ENCODE data around the gene CD22. TPM values are rescaled to one million over a fixed set of nuclear protein-coding genes. Genes with fewer than 3 reads are reported as not detected.

CD22 gene
- total and polyA plus RNA-seq, 10 of the 15 experiments (the other 5 are each of a cell fraction or from before 2014, with no cell fraction given) = 23.0 to 344 (median 181) TPM

- H3K9me3 ChIP-seq (replicated peaks; ENCODE audit: control insufficient read depth, insufficient read depth, low read length) = no peaks in the 10 kb centered on the region
- peaks cover 56% of the 10 kb centered on the region for H3K4me1 ChIP-seq (ENCODE audit: control insufficient read depth, insufficient read depth, low read length)
- POLR2A ChIA-PET = interaction anchor here (0.5 to 5.4 kb wide), 13 partner anchors 14 to 161 kb away, joined by 3 to 135 read pairs (median 5); no protein-coding TSS in a partner anchor
- peaks cover 7 to 9% of the 10 kb centered on the region in 2 experiments for H3K36me3 ChIP-seq (ENCODE audit: control insufficient read depth in 2 of 2, insufficient read depth in 2 of 2, low read length in 1 of 2)
- RAD21 ChIA-PET (ENCODE audit: unreplicated experiment) = interaction anchor here (0.7 to 6.2 kb wide), 17 partner anchors 10 to 206 kb away, joined by 3 to 127 read pairs (median 4); partner anchors contain the start of gene CD22
- FAIRE-seq = peak; percentile 97
- peak within 1 kb of the TSS; percentile 3 for H3K4me2 ChIP-seq (ENCODE audit: control insufficient read depth, insufficient read depth)
- in situ Hi-C loops (cut with MboI) (loop anchor here (5.0 kb wide), 1 partner anchor 120 kb away; no protein-coding TSS in a partner anchor), intact Hi-C loops (cut with micrococcal nuclease; ENCODE audit: unreplicated experiment) (loop anchor here (2.0 to 5.0 kb wide), 4 partner anchors 17 to 250 kb away; partner anchors contain the start of gene USF2)
- peak; percentile 74 for ATAC-seq
- DNase-seq (ENCODE audit: low read depth, low spot score) = peak; percentile 96
- peak within 1 kb of the TSS; percentile 97 for H3K27ac ChIP-seq (ENCODE audit: control insufficient read depth, insufficient read depth)
- BruUV-seq (replicated peaks) = TSS peak; percentile 96
- peak within 1 kb of the TSS; percentile 37 for H3K9ac ChIP-seq (ENCODE audit: control insufficient read depth, insufficient read depth, low read length)
- CTCF ChIA-PET = interaction anchor here (0.7 to 5.8 kb wide), 10 partner anchors 13 to 206 kb away, joined by 4 to 61 read pairs (median 7); no protein-coding TSS in a partner anchor
- H2AFZ ChIP-seq (ENCODE audit: control insufficient read depth, low read depth, low read length) = no peak within 1 kb of the TSS
- no peaks in the 10 kb centered on the region for H3K27me3 ChIP-seq (replicated peaks in 1 of 2; ENCODE audit: control insufficient read depth in 2 of 2, insufficient read depth in 2 of 2, low read length in 1 of 2)
- WGBS (ENCODE audit: insufficient coverage, insufficient replicate concordance, low lambda C conversion rate, missing lambda C conversion rate) = 2% methylated on average over 18 of the region's 18 CpGs
- H3K4me3 ChIP-seq = no peak within 1 kb of the TSS; the same call in 1 of the 2 replicates
- SMC1A ChIA-PET (ENCODE audit: uncharacterized antibody, unreplicated experiment) = interaction anchor here (0.6 to 7.7 kb wide), 18 partner anchors 16 to 229 kb away, joined by 3 to 152 read pairs (median 6); partner anchors contain the start of gene CD22
- H4K20me1 ChIP-seq (ENCODE audit: control insufficient read depth, insufficient read depth) = no peaks in the 10 kb centered on the region
- no peaks in the 10 kb centered on the region for H3K79me2 ChIP-seq (ENCODE audit: control insufficient read depth, insufficient read depth, low read length)
- peak; percentile 54 for TF ChIP-seq NBN (IDR thresholded peaks at IDR 0.05)
- no peak for TF ChIP-seq NR2C2 (IDR thresholded peaks at IDR 0.05; ENCODE audit: borderline replicate concordance, control insufficient read depth, insufficient read length, low read depth)
- peak; percentile 90 to 93 for TF ChIP-seq IKZF2 (IDR thresholded peaks at IDR 0.05)
- TF ChIP-seq FOS (IDR thresholded peaks at IDR 0.05; ENCODE audit: borderline replicate concordance, extremely low read depth, insufficient read length) = no peak
- TF ChIP-seq SUPT20H (IDR thresholded peaks at IDR 0.05; ENCODE audit: borderline replicate concordance, control insufficient read depth, low read depth, low read length) = no peak
- peak; percentile 67; the same call in 1 of the 2 replicates for TF ChIP-seq MAX (IDR thresholded peaks at IDR 0.05; ENCODE audit: low read depth, low read length)
- TF ChIP-seq ZNF207 (IDR thresholded peaks at IDR 0.05; ENCODE audit: borderline replicate concordance) = 0 out of 2 replicates have a peak, but pooled peaks have one; percentile 17
- TF ChIP-seq SIN3A (IDR thresholded peaks at IDR 0.05; ENCODE audit: low read depth, low read length) = no peak
- TF ChIP-seq JUND (IDR thresholded peaks at IDR 0.05; ENCODE audit: low read depth, low read length) = no peak
- TF ChIP-seq SMARCA5 (IDR thresholded peaks at IDR 0.05) = peak; percentile 75; the same call in 1 of the 2 replicates
- TF ChIP-seq BMI1 (IDR thresholded peaks at IDR 0.05; ENCODE audit: borderline replicate concordance) = 0 out of 2 replicates have a peak, but pooled peaks have one; percentile 6
- no peak for TF ChIP-seq KLF5 (IDR thresholded peaks at IDR 0.05; ENCODE audit: partially characterized antibody)
- no peak for TF ChIP-seq CBX3 (IDR thresholded peaks at IDR 0.05; ENCODE audit: borderline replicate concordance, low read depth)
- TF ChIP-seq GATAD2B (conservative IDR thresholded peaks at IDR 0.05; ENCODE audit: low read depth) = peak; percentile 66; the same call in 1 of the 2 replicates
- TF ChIP-seq EGR1 (IDR thresholded peaks at IDR 0.05; ENCODE audit: borderline replicate concordance in 1 of 2, low read depth in 2 of 2, low read length in 2 of 2) = no peak
- TF ChIP-seq YBX1 (IDR thresholded peaks at IDR 0.05) = no peak
- TF ChIP-seq RFX5 (IDR thresholded peaks at IDR 0.05; ENCODE audit: low read depth, low read length) = no peak
- TF ChIP-seq ETV6 (conservative IDR thresholded peaks at IDR 0.05 in 1 of 2, IDR thresholded peaks at IDR 0.05 in 1 of 2; ENCODE audit: borderline replicate concordance in 1 of 2, low read depth in 1 of 2) = peak in 1 of 2 experiments; percentile 54; a peak in 1 of 4 replicates
- TF ChIP-seq ZNF217 (IDR thresholded peaks at IDR 0.05) = 0 out of 2 replicates have a peak, but pooled peaks have one; percentile 37
- no peak for TF ChIP-seq HCFC1 (IDR thresholded peaks at IDR 0.05; ENCODE audit: low read length)
- peak; percentile 65 for TF ChIP-seq BACH1 (IDR thresholded peaks at IDR 0.05; ENCODE audit: borderline replicate concordance)
- TF ChIP-seq RAD51 (IDR thresholded peaks at IDR 0.05) = no peak
- TF ChIP-seq MEF2B (IDR thresholded peaks at IDR 0.05; ENCODE audit: partially characterized antibody, poor library complexity, severe bottlenecking) = no peak
- no peak for TF ChIP-seq HDAC2 (IDR thresholded peaks at IDR 0.05)
- TF ChIP-seq CREB1 (IDR thresholded peaks at IDR 0.05; ENCODE audit: low read depth) = peak; percentile 20; the same call in 1 of the 2 replicates
- TF ChIP-seq CBFB (IDR thresholded peaks at IDR 0.05; ENCODE audit: low read depth) = no peak
These were observed 18.4 kb downstream of the CD22 start, which contains the start of gene FFAR1 for GRCh38 chr19:35347171-35347929. FFAR1 (plus strand) TSS chr19:35347902; CDS start chr19:35351552, 3,650 bp downstream.
